K562 (cell line): ENCODE data around the gene UNKL. TPM values are rescaled to one million over a fixed set of nuclear protein-coding genes. Genes with fewer than 3 reads are reported as not detected.

ENCODE experiments used
- DLX4 ChIP-seq: fragments of 250-450 bp; sonication (Bioruptor Pico); IDR thresholded peaks from 2 replicates; pipeline ENCODE4 v1.6.1; 2021; ENCODE audit warnings: mild to moderate bottlenecking
- DPF2 ChIP-seq: fragments of 450-650 bp; IDR thresholded peaks from 2 replicates; pipeline ENCODE4 v1.6.1; 2016
- HNRNPL ChIP-seq: fragments of 200-400 bp; formaldehyde crosslinking; IDR thresholded peaks from 2 replicates; pipeline ENCODE4 v1.6.1; 2017; ENCODE audit warnings: low read depth, mild to moderate bottlenecking, low read length
- NCOA6 ChIP-seq: fragments of 450-650 bp; IDR thresholded peaks from 2 replicates; pipeline ENCODE4 v1.6.1; 2017; ENCODE audit warnings: mild to moderate bottlenecking
- TCF3 ChIP-seq: sonication (generic); formaldehyde crosslinking; IDR thresholded peaks from 2 replicates; pipeline ENCODE4 v1.4.0; 2020; ENCODE audit warnings: mild to moderate bottlenecking, missing genetic modification reagents
- ZNF778 ChIP-seq: fragments of 450-650 bp; formaldehyde crosslinking; IDR thresholded peaks from 2 replicates; pipeline ENCODE4 v1.4.0; 2020; ENCODE audit warnings: mild to moderate bottlenecking, moderate library complexity
- polyA plus RNA-seq, 8 experiments: library from polyadenylated mRNA; depleted of rRNA in 4 of 8; stranded (reverse) in 5 of 8; unstranded in 3 of 8; fragments of >200 nt; fragmentation: Nextera tagmentation in 2 of 8; fragmentation: Illumina TruSeq in 1 of 8; extraction: Ambion mirVana in 2 of 8; extraction: Trizol in 1 of 8; gene quantifications; 2 replicates each; pipeline versions ENCODE4 v1.2.1 to v1.2.3, GENCODE V29; 2011 to 2014; ENCODE audit warnings: inconsistent platforms in 1 of 8, missing spikeins in 1 of 8
- total RNA-seq, 7 experiments: library from RNA; depleted of rRNA in 6 of 7; stranded (reverse); fragments of >200 nt in 6 of 7; fragmentation: Illumina TruSeq in 2 of 7; extraction: Trizol in 2 of 7; gene quantifications; 2 replicates each; pipeline versions ENCODE4 v1.2.1 to v1.2.3, GENCODE V29; 2011 to 2021; ENCODE audit warnings: low replicate concordance in 1 of 7
- TF ChIP-seq, protein P1 (sequence below), 2 experiments: fragments of 450-650 bp in 1 of 2; sonication (generic) in 1 of 2; formaldehyde crosslinking in 1 of 2; IDR thresholded peaks; 2 replicates each; pipeline versions ENCODE4 v1.7.1 to v1.9.0; 2016 to 2022; ENCODE audit warnings: inconsistent platforms in 1 of 2, mild to moderate bottlenecking in 1 of 2, missing genetic modification reagents in 1 of 2
- TF ChIP-seq, protein P2 (sequence below), 2 experiments: fragments of 200-800 bp in 1 of 2; sonication (Bioruptor generic) in 1 of 2; sonication (generic) in 1 of 2; formaldehyde crosslinking in 1 of 2; IDR thresholded peaks in 1 of 2; conservative IDR thresholded peaks in 1 of 2; 2 replicates each; pipeline versions ENCODE4 v1.5.0 to v1.6.1; 2016 to 2020; ENCODE audit warnings: missing compliant biosample characterization in 1 of 2, missing genetic modification characterization in 1 of 2, missing genetic modification reagents in 1 of 2
- TF ChIP-seq, protein P3 (sequence below): fragments of 450-650 bp; IDR thresholded peaks from 2 replicates; pipeline ENCODE4 v1.6.1; 2017; ENCODE audit warnings: antibody characterized with exemption
- TF ChIP-seq, protein P4 (sequence below): sonication (generic); formaldehyde crosslinking; IDR thresholded peaks from 2 replicates; pipeline ENCODE4 v1.4.0; 2020; ENCODE audit warnings: mild to moderate bottlenecking, missing genetic modification reagents

Gene UNKL
- total and polyA plus RNA-seq, 9 of the 15 experiments (the other 6 are each of a cell fraction or from before 2014, with no cell fraction given): 0.37 to 30.2 (median 5.1) TPM

DNA sequence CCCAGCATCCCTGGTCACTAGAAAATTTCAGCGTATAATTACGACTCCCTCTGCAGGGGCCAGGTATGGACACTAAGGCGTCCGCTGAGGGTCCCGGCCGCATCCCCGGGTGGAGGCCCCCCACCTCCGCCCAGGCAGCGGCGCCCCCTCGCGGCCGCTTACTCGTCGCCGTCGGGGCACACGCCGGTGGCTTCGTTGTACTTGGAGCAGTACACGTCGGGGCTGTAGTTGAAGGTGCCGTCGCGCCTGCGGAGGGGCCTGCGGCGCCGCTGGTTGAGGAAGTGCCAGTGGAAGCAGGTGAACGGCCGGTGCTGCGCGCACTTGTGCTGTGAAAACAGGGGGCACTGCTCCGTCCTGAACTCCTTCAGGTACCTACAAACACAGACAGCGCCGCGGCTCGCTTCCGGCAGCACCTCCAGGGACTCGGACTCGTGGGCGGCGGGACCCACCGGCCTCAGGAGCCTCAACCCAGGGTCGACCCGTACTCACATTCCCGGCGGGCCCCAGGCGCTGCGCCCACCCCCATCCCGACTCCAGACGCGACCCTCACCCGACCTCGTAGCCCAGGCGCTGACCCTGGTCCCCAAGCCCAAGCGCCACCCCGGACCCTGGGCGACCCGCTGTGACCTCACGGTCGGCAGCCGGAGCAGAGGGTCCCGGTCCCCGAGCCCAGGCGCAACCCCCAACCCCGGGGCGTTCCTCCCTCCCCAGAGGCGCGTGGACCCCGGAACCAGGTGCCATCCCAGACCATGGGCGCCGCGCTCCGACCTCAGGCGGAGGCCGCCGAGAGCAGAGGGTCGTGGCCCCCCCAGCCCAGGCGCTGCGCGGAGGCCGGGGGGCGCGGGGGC, 596 bp downstream of the UNKL start (continued):
- TF ChIP-seq, protein P1, sequence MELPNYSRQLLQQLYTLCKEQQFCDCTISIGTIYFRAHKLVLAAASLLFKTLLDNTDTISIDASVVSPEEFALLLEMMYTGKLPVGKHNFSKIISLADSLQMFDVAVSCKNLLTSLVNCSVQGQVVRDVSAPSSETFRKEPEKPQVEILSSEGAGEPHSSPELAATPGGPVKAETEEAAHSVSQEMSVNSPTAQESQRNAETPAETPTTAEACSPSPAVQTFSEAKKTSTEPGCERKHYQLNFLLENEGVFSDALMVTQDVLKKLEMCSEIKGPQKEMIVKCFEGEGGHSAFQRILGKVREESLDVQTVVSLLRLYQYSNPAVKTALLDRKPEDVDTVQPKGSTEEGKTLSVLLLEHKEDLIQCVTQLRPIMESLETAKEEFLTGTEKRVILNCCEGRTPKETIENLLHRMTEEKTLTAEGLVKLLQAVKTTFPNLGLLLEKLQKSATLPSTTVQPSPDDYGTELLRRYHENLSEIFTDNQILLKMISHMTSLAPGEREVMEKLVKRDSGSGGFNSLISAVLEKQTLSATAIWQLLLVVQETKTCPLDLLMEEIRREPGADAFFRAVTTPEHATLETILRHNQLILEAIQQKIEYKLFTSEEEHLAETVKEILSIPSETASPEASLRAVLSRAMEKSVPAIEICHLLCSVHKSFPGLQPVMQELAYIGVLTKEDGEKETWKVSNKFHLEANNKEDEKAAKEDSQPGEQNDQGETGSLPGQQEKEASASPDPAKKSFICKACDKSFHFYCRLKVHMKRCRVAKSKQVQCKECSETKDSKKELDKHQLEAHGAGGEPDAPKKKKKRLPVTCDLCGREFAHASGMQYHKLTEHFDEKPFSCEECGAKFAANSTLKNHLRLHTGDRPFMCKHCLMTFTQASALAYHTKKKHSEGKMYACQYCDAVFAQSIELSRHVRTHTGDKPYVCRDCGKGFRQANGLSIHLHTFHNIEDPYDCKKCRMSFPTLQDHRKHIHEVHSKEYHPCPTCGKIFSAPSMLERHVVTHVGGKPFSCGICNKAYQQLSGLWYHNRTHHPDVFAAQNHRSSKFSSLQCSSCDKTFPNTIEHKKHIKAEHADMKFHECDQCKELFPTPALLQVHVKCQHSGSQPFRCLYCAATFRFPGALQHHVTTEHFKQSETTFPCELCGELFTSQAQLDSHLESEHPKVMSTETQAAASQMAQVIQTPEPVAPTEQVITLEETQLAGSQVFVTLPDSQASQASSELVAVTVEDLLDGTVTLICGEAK (IDR thresholded peaks at IDR 0.05): peak; percentile 41; the same call in 1 of the 2 replicates
- TF ChIP-seq, protein P1 (CRISPR knock-in tag; IDR thresholded peaks at IDR 0.05): no peak
- TF ChIP-seq HNRNPL: no peak
- TF ChIP-seq, protein P2, sequence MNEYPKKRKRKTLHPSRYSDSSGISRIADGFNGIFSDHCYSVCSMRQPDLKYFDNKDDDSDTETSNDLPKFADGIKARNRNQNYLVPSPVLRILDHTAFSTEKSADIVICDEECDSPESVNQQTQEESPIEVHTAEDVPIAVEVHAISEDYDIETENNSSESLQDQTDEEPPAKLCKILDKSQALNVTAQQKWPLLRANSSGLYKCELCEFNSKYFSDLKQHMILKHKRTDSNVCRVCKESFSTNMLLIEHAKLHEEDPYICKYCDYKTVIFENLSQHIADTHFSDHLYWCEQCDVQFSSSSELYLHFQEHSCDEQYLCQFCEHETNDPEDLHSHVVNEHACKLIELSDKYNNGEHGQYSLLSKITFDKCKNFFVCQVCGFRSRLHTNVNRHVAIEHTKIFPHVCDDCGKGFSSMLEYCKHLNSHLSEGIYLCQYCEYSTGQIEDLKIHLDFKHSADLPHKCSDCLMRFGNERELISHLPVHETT (CRISPR knock-in tag; conservative IDR thresholded peaks at IDR 0.05 in 1 of 2, IDR thresholded peaks at IDR 0.05 in 1 of 2): 0 out of 4 replicates have a peak, but pooled peaks of 1 of the 2 experiments have one; percentile 3
- TF ChIP-seq, protein P3, sequence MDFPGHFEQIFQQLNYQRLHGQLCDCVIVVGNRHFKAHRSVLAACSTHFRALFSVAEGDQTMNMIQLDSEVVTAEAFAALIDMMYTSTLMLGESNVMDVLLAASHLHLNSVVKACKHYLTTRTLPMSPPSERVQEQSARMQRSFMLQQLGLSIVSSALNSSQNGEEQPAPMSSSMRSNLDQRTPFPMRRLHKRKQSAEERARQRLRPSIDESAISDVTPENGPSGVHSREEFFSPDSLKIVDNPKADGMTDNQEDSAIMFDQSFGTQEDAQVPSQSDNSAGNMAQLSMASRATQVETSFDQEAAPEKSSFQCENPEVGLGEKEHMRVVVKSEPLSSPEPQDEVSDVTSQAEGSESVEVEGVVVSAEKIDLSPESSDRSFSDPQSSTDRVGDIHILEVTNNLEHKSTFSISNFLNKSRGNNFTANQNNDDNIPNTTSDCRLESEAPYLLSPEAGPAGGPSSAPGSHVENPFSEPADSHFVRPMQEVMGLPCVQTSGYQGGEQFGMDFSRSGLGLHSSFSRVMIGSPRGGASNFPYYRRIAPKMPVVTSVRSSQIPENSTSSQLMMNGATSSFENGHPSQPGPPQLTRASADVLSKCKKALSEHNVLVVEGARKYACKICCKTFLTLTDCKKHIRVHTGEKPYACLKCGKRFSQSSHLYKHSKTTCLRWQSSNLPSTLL: no peak
- TF ChIP-seq ZNF778 (CRISPR knock-in tag): no peak
- no peak for TF ChIP-seq TCF3 (CRISPR knock-in tag)
- TF ChIP-seq DPF2: no peak
- TF ChIP-seq, protein P4, sequence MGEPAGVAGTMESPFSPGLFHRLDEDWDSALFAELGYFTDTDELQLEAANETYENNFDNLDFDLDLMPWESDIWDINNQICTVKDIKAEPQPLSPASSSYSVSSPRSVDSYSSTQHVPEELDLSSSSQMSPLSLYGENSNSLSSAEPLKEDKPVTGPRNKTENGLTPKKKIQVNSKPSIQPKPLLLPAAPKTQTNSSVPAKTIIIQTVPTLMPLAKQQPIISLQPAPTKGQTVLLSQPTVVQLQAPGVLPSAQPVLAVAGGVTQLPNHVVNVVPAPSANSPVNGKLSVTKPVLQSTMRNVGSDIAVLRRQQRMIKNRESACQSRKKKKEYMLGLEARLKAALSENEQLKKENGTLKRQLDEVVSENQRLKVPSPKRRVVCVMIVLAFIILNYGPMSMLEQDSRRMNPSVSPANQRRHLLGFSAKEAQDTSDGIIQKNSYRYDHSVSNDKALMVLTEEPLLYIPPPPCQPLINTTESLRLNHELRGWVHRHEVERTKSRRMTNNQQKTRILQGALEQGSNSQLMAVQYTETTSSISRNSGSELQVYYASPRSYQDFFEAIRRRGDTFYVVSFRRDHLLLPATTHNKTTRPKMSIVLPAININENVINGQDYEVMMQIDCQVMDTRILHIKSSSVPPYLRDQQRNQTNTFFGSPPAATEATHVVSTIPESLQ (CRISPR knock-in tag): no peak
- TF ChIP-seq DLX4 (CRISPR knock-in tag): no peak
- TF ChIP-seq NCOA6: peak; percentile 100
